ENCODE measurements around the gene ZNF593.

ZNF593 gene

DNA sequence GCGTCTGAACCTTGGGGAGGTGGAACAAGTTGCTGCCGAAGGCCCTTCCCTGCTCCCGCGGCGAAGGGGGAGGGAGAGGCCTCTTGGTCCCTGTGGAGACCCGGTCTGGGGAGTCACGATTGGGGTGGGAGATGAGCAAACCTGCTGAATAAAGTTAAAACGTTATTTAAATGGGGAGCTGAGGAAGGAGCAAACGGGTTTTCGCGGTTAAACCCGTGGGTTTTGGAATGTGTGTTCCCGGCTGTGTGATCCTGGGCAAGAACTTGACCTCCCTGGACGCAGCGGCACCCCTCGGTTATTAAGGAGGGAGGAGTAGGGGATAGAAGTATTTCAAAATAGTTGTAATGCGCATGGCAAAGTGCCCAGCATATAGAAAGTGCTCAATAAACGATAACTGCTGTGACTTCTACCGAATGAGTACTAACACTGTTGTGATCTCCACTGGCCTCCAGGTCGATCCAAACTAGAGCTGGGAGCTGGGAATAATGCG is 7.4 kb upstream of the ZNF593 start:
- Histone ChIP-seq H3K36me3 (ENCODE audit: control insufficient read depth, insufficient read depth, low read length) (no peaks in the 10 kb centered on the region), H3K4me1 (ENCODE audit: control insufficient read depth, insufficient read depth, low read length, poor library complexity, severe bottlenecking) (peaks cover 46% of the 10 kb centered on the region), H3K9me3 (ENCODE audit: control insufficient read depth, low read length) (no peaks in the 10 kb centered on the region), H3K27ac (ENCODE audit: low read depth, low read length, severe bottlenecking) (no peak overlapping the region), H3K4me3 (ENCODE audit: extremely low read depth, insufficient read depth, low read length, poor library complexity, severe bottlenecking) (no peak overlapping the region)
- 43 to 48% methylated on average over 18 to 19 of the region's 21 CpGs for WGBS, 2 experiments (ENCODE audit: insufficient coverage in 2 of 2)

DNA sequence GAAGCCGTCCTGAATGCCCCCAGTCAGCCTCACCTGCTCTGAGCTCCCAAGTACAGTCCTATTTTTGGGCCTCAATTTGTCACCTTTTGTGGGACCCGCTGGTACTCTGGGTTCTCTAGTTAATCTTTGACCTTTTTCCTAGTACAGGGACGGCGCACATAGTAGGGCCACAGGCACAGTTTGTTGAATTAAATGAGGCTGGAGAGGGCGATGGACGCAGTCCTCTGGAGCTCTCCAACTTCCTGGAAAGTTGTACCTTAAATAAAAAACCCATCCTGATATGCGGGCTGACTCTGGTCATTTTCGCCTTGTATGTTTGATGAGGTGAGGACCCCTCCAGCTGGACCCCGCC is 6.0 kb upstream of the ZNF593 start:
- Histone ChIP-seq H3K36me3 (ENCODE audit: control insufficient read depth, insufficient read depth, low read length) (no peaks in the 10 kb centered on the region), H3K27ac (ENCODE audit: low read depth, low read length, severe bottlenecking) (no peak overlapping the region), H3K9me3 (ENCODE audit: control insufficient read depth, low read length) (no peaks in the 10 kb centered on the region), H3K4me3 (ENCODE audit: extremely low read depth, insufficient read depth, low read length, poor library complexity, severe bottlenecking) (peak overlapping the region; percentile 27), H3K4me1 (ENCODE audit: control insufficient read depth, insufficient read depth, low read length, poor library complexity, severe bottlenecking) (peaks cover 39% of the 10 kb centered on the region)
- WGBS, 2 experiments (ENCODE audit: insufficient coverage in 2 of 2): 89% methylated on average over 7 to 8 of the region's 9 CpGs

DNA sequence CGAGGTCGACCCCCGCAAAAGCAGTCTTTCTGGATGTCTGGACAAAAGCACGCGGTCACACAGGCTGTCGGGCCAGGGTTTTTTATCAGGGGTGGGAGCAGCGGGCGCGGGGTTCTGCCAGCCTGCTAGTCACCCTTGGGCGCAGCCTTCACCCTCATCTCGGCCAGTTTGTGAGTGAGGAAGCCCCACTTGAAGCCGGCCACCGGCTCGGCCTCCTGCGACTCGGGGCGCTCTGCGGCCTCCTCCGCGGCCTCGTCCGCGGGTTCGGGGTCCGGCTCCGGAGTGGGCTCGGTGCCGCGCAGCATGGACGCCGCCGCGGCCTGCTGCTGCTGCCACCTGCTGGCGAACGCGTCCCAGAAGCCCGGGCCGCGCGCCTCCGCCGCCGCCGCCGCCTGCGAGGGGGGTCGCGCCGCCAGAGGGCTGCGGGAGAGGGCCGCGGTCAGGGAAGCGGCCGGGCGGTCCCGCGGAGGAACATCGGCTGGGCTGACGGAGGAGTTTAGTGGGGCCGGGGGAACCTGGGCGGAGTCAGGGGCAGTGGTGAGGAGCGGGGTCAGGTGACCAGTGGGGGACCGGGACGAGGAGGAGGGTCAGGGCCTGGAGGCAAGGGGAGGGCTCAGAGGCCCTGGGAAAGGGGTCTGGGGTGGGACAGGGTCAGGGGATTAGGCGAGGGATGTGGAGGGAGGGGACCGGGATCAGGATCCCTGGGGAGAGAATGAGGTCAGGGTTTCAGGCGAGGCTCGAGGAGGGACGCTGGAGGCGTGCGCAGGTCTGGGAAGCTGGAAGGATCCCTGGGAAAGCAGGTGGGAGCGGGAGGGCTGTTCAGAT is 5.5 kb upstream of the ZNF593 start:
- Histone ChIP-seq H3K36me3 (ENCODE audit: control insufficient read depth, insufficient read depth, low read length) (no peaks in the 10 kb centered on the region), H3K9me3 (ENCODE audit: control insufficient read depth, low read length) (no peaks in the 10 kb centered on the region), H3K27ac (ENCODE audit: low read depth, low read length, severe bottlenecking) (no peak overlapping the region), H3K4me1 (ENCODE audit: control insufficient read depth, insufficient read depth, low read length, poor library complexity, severe bottlenecking) (peaks cover 33% of the 10 kb centered on the region), H3K4me3 (ENCODE audit: extremely low read depth, insufficient read depth, low read length, poor library complexity, severe bottlenecking) (peak overlapping the region; percentile 27)
- 13 to 19% methylated on average over 50 to 68 of the region's 72 CpGs for WGBS, 2 experiments (ENCODE audit: insufficient coverage in 2 of 2)

DNA sequence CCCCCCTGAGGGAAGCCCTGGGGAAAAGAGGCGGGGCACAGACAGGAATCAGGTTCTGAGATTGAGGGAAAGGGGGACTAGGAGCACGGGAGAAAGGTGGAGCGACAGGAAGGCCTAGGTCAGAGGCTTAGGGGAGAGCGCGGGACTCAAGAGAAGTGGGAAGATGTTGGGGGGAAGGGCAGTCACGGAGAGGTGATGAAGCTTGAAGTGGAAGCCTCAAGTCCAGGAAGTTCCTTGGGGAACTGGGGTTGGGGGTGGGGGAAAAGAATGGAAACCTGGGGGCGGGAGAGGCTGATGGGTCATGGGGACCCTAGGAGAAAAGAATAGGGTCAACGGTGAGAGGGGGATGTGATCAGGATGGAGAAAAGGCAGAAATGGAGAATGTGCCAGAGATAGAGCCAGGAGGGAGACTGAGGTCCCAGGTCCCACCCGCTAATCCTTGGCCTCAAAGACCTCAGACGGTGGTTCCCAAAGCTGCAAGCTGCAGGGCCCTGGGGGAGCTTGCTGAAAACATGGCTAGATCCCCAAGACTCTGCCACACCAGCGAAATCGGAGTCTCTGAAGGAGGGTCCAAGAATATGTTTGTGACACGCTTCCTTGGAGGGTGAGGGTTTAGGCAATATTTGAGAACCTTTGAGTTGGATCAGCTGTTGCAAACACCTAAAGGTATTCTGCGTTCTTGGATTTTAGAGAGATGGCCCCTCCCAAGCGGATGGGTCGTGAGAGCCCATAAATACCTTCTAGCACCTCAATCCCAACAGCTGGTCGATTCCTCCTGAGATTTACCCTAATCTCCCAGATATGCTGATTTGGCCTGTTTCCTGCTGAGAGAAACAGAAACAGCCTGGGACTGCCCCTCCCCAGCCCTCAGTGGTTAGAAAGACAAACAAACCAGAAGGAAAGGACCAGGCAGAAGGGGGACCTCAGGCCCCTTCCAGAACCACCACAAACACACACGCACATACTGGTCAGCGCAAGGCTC is 4.6 kb upstream of the ZNF593 start:
- Histone ChIP-seq H3K9me3 (ENCODE audit: control insufficient read depth, low read length) (no peaks in the 10 kb centered on the region), H3K36me3 (ENCODE audit: control insufficient read depth, insufficient read depth, low read length) (no peaks in the 10 kb centered on the region), H3K4me3 (ENCODE audit: extremely low read depth, insufficient read depth, low read length, poor library complexity, severe bottlenecking) (no peak overlapping the region), H3K4me1 (ENCODE audit: control insufficient read depth, insufficient read depth, low read length, poor library complexity, severe bottlenecking) (peaks cover 26% of the 10 kb centered on the region), H3K27ac (ENCODE audit: low read depth, low read length, severe bottlenecking) (peak overlapping the region; percentile 36)
- 43 to 60% methylated on average over 12 to 13 of the region's 19 CpGs for WGBS, 2 experiments (ENCODE audit: insufficient coverage in 2 of 2)

DNA sequence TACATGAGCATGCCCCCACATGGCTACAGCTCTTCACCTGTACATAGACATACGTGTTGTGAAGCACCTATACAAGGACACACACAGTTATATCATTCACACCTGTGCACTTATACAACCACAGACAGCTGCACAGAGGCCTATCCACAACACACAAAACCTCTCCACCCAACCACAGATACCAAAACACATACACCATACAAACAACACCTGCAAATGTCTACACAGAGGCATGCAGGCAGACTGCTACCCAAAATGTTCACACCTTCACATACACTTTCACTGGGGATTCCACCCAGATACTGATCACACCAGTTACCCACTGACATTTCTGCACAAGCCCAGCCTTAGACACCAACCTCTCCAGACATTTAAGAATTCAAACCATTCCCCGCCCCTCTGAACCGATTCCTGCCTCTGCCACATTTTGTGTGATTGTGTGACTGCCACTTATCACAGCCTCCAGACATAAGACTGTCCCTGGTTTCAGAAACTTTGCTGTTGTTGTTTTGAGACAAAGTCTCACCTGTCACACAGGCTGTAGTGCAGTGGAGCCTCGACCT is 2.9 kb upstream of the ZNF593 start:
- peaks cover 22% of the 10 kb centered on the region for H3K4me1 ChIP-seq (ENCODE audit: control insufficient read depth, insufficient read depth, low read length, poor library complexity, severe bottlenecking)
- H3K27ac ChIP-seq (ENCODE audit: low read depth, low read length, severe bottlenecking): no peak overlapping the region
- no peaks in the 10 kb centered on the region for H3K9me3 ChIP-seq (ENCODE audit: control insufficient read depth, low read length)
- WGBS, 2 experiments (ENCODE audit: insufficient coverage in 2 of 2): 79 to 93% methylated on average over 2 to 4 of the region's 4 CpGs
- H3K4me3 ChIP-seq (ENCODE audit: extremely low read depth, insufficient read depth, low read length, poor library complexity, severe bottlenecking): no peak overlapping the region
- H3K36me3 ChIP-seq (ENCODE audit: control insufficient read depth, insufficient read depth, low read length): no peaks in the 10 kb centered on the region

DNA sequence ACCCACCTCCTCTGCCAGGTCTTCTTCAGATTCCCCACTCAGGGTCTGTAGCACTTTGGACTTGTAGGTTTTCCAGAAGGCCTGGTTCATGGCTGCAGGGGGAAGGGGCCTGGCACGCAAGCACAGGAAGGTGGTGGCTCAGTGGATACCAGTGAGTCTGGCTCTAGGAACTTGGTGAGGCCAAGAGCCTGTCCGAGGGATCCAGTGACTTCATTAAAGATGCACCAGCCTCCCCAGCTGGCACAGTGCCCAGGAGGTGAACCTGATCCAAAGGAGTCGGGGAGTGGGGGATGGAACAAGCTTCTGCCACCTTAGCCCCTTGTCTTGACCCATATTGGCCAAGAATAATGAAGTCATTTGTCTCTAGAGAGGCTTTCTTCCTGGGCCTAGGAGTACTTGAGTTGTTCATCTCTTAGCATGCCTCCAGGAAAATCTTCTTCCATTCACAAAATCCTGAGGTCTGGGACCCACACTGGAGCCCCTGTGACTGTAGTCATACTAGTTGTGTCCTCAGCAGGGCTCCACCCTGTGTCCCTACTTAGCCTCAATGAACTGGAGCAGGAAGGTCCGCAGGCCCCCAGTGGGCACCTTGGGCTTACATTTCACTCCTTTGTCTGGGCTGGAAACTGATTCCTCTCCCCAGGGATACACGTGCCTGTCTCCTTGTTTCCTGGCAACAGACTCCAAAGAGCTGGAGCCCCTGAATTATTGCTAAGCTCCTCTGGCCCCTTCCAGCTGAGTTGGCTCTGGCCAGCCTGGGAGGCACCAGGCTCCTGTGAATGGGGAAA is 1.1 kb upstream of the ZNF593 start, which contains the start of gene C1orf232:
TSS of gene C1orf232 (minus strand) at position 554 of the 788 bp plus-strand sequence. CDS start at position 90, 464 bp downstream.
- no peaks in the 10 kb centered on the region for H3K36me3 ChIP-seq (ENCODE audit: control insufficient read depth, insufficient read depth, low read length)
- WGBS, 2 experiments (ENCODE audit: insufficient coverage in 2 of 2): 67 to 79% methylated on average over 4 to 5 of the region's 5 CpGs
- H3K4me3 ChIP-seq (ENCODE audit: extremely low read depth, insufficient read depth, low read length, poor library complexity, severe bottlenecking): peak within 1 kb of the TSS; percentile 74
- H3K27ac ChIP-seq (ENCODE audit: low read depth, low read length, severe bottlenecking): peak within 1 kb of the TSS; percentile 77
- H3K9me3 ChIP-seq (ENCODE audit: control insufficient read depth, low read length): no peaks in the 10 kb centered on the region
- peaks cover 22% of the 10 kb centered on the region for H3K4me1 ChIP-seq (ENCODE audit: control insufficient read depth, insufficient read depth, low read length, poor library complexity, severe bottlenecking)

DNA sequence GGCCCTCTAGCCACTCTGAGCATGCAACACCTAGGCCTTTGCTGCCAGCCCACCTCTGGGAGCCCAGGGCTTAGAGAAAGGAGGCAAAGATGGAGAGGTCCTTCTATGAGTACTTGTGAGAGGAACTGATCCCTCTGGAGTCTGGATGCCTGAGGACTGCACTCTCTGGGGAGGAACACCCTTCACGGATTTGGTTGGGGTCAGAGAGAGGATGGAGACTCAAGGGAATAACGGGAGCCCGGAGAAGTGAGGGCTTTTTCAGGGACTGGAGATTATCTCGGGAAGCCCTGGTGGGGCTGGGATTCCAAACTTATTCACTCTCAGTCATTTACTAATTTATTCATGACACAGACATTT is 532 bp upstream of the ZNF593 start:
- Histone ChIP-seq H3K9me3 (ENCODE audit: control insufficient read depth, low read length) (no peaks in the 10 kb centered on the region), H3K4me3 (ENCODE audit: extremely low read depth, insufficient read depth, low read length, poor library complexity, severe bottlenecking) (no peak overlapping the region), H3K36me3 (ENCODE audit: control insufficient read depth, insufficient read depth, low read length) (no peaks in the 10 kb centered on the region), H3K27ac (ENCODE audit: low read depth, low read length, severe bottlenecking) (peak overlapping the region; percentile 12), H3K4me1 (ENCODE audit: control insufficient read depth, insufficient read depth, low read length, poor library complexity, severe bottlenecking) (peaks cover 22% of the 10 kb centered on the region)
- 78% methylated on average over 1 of the region's 4 CpGs; no CpG with 5 or more reads in 1 of the 2 experiments for WGBS, 2 experiments (ENCODE audit: insufficient coverage in 2 of 2)

DNA sequence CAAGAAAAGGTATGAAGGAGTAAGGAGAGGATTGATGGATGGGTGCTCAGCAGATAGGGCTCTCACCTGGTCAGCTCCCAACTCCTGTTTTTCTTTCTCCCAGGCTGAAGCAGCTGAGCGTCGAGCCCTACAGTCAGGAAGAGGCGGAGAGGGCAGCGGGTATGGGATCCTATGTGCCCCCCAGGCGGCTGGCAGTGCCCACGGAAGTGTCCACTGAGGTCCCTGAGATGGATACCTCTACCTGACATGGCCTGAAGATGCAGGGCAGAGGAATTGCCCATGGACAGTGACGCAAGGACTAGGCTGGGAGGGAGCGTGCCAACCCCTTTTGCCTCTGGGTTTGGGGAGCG is 739 bp downstream of the ZNF593 start:
- Histone ChIP-seq H3K27ac (ENCODE audit: low read depth, low read length, severe bottlenecking) (no peak overlapping the region), H3K9me3 (ENCODE audit: control insufficient read depth, low read length) (no peaks in the 10 kb centered on the region), H3K36me3 (ENCODE audit: control insufficient read depth, insufficient read depth, low read length) (no peaks in the 10 kb centered on the region), H3K4me1 (ENCODE audit: control insufficient read depth, insufficient read depth, low read length, poor library complexity, severe bottlenecking) (peaks cover 13% of the 10 kb centered on the region), H3K4me3 (ENCODE audit: extremely low read depth, insufficient read depth, low read length, poor library complexity, severe bottlenecking) (peak overlapping the region; percentile 74)
- WGBS, 2 experiments (ENCODE audit: insufficient coverage in 2 of 2): 84 to 96% methylated on average over 7 to 9 of the region's 9 CpGs

DNA sequence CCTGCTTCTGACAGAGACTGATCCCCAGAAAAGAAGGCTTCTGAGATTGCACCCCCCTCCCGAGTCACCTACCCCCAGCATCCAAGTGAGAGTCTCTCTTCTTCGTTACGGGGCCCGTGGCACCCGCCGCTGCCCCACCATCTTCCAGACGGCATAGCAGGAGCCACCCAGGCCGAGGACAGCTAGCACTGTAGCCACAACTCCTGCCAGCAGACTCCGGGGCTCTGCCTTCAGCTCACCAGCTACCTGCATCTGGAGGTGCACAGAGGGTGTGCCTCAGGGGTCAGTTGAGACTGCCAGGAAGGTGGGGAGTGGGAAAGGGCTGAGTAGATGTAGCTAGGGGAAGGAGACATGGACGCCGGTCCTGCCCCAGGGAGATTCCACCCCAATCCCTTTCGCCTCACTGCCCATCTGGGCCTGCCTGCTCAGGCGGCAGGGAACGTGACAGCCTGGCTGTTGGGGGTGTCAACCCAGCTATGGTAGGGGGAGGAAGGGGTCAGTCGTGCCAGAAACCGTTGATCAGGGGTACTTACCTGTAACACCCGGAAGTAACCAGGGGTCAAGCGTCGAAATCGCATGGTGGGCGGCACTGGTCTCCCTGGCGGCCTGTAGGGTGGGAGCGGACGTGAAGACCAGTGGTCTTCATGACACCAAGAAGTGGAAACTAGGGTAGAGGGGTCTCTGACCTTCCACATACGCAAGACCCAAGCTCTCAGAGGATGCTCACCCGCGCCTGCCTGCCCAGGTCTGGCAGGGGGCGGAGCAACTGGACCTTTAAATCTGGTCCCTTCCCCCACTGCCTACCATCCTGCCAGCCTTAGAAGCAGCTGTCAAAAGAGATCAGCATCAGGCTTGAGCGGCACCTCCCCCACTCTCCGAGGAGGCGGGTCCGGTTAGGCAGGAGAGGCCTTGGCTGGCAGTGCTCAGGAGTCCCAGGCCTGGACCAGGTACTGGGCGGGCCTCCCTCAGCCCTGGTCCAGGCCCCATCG is 1.7 kb downstream of the ZNF593 start, which contains the start of gene ZNF593OS:
TSS of gene ZNF593OS (minus strand) at position 749 of the 989 bp plus-strand sequence. CDS start at position 578, 171 bp downstream.
- WGBS, 2 experiments (ENCODE audit: insufficient coverage in 2 of 2): 92 to 93% methylated on average over 26 of the region's 34 CpGs
- no peak within 1 kb of the TSS for H3K27ac ChIP-seq (ENCODE audit: low read depth, low read length, severe bottlenecking)
- H3K36me3 ChIP-seq (ENCODE audit: control insufficient read depth, insufficient read depth, low read length): no peaks in the 10 kb centered on the region
- peaks cover 9% of the 10 kb centered on the region for H3K4me1 ChIP-seq (ENCODE audit: control insufficient read depth, insufficient read depth, low read length, poor library complexity, severe bottlenecking)
- no peaks in the 10 kb centered on the region for H3K9me3 ChIP-seq (ENCODE audit: control insufficient read depth, low read length)
- peak within 1 kb of the TSS; percentile 74 for H3K4me3 ChIP-seq (ENCODE audit: extremely low read depth, insufficient read depth, low read length, poor library complexity, severe bottlenecking)
